Fibroblast of villous mesenchyme (primary cell): ENCODE data around the gene SDHAF2. TPM values are rescaled to one million over a fixed set of nuclear protein-coding genes. Genes with fewer than 3 reads are reported as not detected.
"Not testable (repeated sequence)": the region's sequence is repeated elsewhere in the genome, so short reads cannot be mapped to it uniquely, and the experiment has no call there.

Experiments
- DNase-seq: peaks from one replicate; pipeline ENCODE4 v3.0.0-alpha.2; 2010; ENCODE audit warnings: low read depth
- H3K4me3 ChIP-seq: 2 replicates; pipeline ENCODE4 v1.5.1; 2011; ENCODE audit warnings: low read depth, mild to moderate bottlenecking, low read length
- total RNA-seq: library from RNA; depleted of rRNA; stranded (reverse); fragments of >200 nt; gene quantifications from 2 replicates; pipeline ENCODE4 v1.2.3, GENCODE V29; 2012
- TF ChIP-seq, protein P1 (sequence below): IDR thresholded peaks from 2 replicates; pipeline ENCODE4 v1.5.1; 2012; ENCODE audit warnings: low read depth, mild to moderate bottlenecking, low read length; ENCODE audit not compliant: insufficient read depth

Gene SDHAF2
- total RNA-seq = 36.4 and 37.6 TPM in 2 replicates

- H3K4me3 ChIP-seq = peak within 1 kb of the TSS; percentile 96
- DNase-seq = peak; percentile 96
- TF ChIP-seq, protein P1, sequence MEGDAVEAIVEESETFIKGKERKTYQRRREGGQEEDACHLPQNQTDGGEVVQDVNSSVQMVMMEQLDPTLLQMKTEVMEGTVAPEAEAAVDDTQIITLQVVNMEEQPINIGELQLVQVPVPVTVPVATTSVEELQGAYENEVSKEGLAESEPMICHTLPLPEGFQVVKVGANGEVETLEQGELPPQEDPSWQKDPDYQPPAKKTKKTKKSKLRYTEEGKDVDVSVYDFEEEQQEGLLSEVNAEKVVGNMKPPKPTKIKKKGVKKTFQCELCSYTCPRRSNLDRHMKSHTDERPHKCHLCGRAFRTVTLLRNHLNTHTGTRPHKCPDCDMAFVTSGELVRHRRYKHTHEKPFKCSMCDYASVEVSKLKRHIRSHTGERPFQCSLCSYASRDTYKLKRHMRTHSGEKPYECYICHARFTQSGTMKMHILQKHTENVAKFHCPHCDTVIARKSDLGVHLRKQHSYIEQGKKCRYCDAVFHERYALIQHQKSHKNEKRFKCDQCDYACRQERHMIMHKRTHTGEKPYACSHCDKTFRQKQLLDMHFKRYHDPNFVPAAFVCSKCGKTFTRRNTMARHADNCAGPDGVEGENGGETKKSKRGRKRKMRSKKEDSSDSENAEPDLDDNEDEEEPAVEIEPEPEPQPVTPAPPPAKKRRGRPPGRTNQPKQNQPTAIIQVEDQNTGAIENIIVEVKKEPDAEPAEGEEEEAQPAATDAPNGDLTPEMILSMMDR = no peak
Observed at GRCh38 chr11:61429691-61430582, at the start of gene SDHAF2, which contains the start of gene CPSF7. SDHAF2 (plus strand) TSS chr11:61430124; CDS start chr11:61430147, 23 bp downstream. CPSF7 (minus strand) TSS chr11:61429975; CDS start chr11:61429235, 740 bp downstream.

DNA sequence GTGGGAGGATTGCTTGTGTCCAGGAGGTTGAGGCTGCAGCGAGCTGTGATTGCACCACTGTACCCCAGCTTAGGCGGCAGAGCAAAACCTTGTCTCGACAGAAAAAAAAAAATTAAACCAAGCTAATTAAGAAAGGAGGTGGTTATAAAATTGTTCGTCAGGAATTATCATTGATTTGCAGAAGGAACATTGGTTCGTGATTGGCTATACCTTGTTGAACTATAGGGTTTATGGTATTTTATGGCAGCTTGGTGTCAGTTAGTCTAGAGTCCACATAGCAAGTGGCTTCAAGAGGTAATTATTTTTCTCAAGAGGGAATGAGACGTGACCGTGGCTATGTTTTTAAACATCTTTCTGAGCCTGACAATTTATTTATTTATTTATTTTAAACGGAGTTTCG lies 49.0 kb upstream of the SDHAF2 start:
- no peak for DNase-seq
- TF ChIP-seq, protein P1 = no peak
- H3K4me3 ChIP-seq = no peak overlapping the region

DNA sequence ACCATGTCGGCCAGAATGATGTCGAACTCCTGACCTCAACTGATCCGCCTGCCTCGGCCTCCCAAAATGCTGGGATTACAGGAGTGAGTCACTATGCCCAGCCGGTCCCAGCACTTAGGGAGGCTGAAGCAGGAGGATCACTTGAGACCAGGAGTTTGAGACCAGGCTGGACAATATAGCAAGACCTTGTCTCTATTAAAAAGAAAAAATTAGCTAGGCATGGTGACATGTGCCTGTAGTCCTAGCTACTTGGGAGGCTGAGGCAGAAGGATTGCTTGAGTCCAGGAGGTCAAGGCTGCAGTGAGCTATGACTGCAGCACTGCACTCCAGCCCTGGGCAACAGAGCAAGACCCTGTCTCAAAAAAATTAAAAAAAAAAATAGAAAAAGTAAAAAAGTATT lies 46.1 kb upstream of the SDHAF2 start:
- not testable (repeated sequence) for H3K4me3 ChIP-seq, DNase-seq

DNA sequence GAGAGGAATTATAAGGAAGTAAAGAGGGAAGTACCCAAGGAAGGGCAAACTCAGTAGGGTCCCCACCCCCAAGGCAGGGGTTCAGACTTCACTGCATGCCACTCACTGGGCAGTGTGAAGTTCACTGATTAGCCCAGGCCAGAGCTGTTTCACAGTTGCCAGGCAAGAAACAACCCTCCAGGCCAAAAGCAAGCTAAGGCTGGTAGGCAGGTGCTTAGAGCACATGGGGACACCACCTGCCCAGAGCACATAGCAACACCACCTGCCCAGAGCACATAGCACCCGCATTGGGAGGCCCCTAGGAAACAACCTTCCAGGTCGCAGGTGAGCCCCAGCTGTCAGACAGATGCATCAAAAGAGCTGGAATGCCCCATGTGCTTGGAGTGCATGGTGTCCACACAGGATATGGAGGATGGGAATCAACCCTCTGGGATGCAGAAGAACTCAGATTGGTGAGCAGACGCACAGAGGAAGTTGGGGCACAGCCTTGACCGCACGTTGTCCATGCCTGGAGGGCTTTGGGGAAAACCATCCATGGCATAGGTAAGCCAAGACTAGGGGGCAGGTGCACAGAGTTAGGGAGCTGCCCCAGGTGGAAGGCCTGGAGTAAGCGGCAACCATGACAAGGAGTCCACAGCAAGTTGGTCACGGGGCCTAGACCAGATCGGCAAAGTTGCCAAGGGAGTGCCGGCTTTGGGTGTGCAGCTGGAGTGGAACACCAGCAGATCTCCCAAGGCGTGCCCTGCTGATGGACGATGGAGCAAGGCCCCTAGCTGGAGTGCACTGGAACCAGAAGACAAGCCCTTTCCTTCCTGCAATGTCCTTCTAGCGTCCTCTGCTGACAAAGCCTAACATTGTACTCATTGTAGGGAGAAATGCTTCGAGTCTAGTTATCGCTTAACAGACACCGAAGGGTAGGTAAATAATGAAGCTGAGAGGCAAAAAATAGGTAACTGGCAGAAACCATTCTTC lies 45.4 kb upstream of the SDHAF2 start:
- peak; percentile 54 for DNase-seq
- no peak overlapping the region for H3K4me3 ChIP-seq
- TF ChIP-seq, protein P1 = peak; percentile 64

- peak; percentile 77 for DNase-seq
Observed at GRCh38 chr11:61390161-61390560, 39.8 kb upstream of the SDHAF2 start.

DNA sequence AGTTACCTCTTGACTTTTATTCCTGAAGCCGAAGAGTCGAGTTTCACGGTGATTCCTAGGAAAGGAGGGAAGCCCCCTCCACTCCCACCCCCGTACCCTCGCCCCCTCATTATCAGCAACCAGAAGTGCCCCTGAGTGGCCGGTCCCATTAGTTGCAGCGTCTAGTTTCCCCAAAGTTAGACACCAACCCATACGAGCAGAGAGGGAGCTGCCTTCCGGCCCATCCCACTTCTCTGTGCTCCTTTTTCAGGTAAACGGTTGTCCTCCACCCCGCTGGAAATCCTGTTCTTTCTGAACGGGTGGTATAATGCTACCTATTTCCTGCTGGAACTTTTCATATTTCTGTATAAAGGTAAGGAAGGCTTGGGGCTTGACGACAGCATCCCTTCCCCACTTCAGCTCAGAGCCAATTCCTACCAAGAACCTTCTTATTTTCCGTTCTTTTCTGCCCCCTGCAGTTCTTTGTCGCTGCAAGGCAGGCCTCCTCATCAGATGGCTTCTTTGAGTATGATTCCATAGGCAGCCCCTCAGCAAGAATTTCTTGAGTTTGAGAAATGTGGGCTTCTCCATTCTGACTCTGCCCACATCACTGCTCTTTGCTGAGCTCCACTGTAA lies 36.8 kb upstream of the SDHAF2 start:
- TF ChIP-seq, protein P1 = peak; percentile 34
- DNase-seq = no peak
- peak overlapping the region; percentile 91 for H3K4me3 ChIP-seq

More at GRCh38 chr11:61390161-61390560, 39.8 kb upstream of the SDHAF2 start:
- TF ChIP-seq, protein P1 = no peak
- no peak overlapping the region for H3K4me3 ChIP-seq
